ENCODE measurements around the gene PTGS1. TPM values are rescaled to one million over a fixed set of nuclear protein-coding genes. Genes with fewer than 3 reads are reported as not detected.
A peak's percentile ranks its signal among the peaks of the same experiment; 100 is the strongest.

Gene PTGS1
- total RNA-seq, 1 donor from 2014 or later: 2.2 TPM

DNA sequence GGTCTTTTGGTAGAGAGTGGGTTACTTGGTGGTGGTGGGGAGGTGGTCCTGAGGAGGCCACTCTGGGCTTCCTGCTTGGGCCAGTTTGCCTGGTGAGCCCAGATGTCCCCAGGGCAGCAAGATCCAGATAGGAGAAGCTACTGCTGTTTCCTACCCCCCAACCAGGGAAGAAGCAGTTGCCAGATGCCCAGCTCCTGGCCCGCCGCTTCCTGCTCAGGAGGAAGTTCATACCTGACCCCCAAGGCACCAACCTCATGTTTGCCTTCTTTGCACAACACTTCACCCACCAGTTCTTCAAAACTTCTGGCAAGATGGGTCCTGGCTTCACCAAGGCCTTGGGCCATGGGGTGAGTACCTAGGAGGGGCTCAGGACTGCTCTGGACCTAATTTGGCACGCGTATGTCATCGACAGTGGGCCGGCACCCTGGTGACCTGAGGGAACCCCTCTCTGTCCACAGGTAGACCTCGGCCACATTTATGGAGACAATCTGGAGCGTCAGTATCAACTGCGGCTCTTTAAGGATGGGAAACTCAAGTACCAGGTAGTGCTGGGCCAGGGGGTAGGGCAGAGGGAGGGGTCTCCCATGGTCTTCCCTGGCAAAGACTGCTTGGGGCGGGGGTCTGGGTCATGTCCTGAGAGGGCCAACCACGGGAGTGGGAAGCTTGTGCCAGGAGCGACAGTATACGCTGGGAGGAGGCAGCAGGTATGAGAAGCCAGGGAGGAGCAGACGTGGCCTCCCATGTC, 10.6 kb downstream of the PTGS1 start:
- TF ChIP-seq CTCF (conservative IDR thresholded peaks at IDR 0.05; ENCODE audit: low read depth, low read length): no peak
- no peak for DNase-seq (ENCODE audit: low read depth)
- H3K4me3 ChIP-seq (ENCODE audit: low read depth, low read length): no peak overlapping the region

DNA sequence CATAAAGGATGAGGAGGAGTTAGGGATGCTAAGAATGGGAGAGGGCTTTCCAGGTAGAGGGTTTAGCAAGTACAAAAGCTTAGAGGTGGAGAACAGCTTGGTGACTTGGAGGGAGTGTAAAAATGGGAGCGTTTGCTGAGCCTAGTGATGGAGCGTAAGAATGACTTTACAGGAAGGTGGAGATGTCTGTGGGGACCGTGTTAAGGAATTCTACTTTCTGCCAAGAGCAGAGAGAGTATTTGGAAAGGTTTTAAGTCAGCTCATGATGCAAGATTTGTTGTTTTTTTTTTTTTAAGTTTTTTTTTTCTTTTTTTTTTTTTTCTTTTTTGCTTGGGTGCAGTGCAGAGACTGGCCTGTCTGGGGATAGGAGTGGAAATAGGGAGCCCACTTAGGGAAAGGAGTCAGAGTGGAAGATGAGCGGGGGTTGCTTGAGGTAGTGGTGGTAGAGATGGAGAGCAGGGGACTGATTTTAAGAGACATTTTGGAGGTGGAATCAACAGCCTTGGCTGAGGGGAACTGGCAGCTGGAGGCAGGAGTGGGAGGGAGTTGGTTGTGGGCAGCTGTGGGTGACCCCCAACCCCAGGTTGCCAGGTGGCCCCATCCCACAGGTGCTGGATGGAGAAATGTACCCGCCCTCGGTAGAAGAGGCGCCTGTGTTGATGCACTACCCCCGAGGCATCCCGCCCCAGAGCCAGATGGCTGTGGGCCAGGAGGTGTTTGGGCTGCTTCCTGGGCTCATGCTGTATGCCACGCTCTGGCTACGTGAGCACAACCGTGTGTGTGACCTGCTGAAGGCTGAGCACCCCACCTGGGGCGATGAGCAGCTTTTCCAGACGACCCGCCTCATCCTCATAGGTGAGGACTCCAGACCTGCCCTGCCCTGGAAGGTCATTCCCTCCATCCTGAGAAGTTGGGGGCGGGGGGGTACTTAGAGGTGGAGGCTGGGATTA, 12.4 kb downstream of the PTGS1 start:
- DNase-seq (ENCODE audit: low read depth): no peak
- TF ChIP-seq CTCF (conservative IDR thresholded peaks at IDR 0.05; ENCODE audit: low read depth, low read length): no peak
- H3K4me3 ChIP-seq (ENCODE audit: low read depth, low read length): no peak overlapping the region

DNA sequence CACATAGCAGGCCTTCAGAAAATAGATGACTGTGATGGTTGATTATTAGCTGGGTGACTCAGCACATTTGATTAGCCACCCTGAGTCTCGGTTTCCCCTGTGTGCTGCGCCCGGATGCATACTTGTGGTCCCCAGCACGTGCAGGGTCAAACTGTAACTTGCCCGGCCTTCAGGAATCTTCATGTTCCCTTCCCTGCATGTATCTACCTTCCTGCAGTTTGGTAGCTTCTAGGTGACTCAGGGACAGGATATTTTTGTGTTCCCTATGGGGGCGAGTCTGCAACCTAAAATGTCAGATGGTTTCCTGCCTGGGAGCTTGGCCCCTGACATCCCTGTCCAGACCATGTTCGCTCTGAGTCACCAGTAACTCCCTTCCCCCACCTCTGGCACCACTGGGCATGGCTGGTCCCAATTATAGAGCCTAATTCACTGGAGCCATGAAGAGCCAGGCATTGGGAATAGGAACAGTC, 13.2 kb downstream of the PTGS1 start:
- H3K4me3 ChIP-seq (ENCODE audit: low read depth, low read length): no peak overlapping the region
- peak; percentile 71 for DNase-seq (ENCODE audit: low read depth)
- TF ChIP-seq CTCF (conservative IDR thresholded peaks at IDR 0.05; ENCODE audit: low read depth, low read length): no peak

DNA sequence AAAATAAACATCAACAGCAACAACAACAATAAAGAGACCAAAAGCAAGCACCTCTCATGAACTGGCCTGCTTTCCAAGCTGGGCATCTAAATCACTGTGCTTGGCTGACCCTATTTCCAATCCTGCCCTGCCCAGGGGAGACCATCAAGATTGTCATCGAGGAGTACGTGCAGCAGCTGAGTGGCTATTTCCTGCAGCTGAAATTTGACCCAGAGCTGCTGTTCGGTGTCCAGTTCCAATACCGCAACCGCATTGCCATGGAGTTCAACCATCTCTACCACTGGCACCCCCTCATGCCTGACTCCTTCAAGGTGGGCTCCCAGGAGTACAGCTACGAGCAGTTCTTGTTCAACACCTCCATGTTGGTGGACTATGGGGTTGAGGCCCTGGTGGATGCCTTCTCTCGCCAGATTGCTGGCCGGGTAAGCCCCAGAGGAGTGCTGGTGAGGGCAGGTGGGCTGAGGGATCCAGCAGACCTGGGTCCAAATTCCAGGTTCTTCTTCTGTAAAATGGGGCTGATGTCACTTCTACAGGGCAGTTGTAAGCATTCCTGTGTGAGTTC, 15.6 kb downstream of the PTGS1 start:
- no peak overlapping the region for H3K4me3 ChIP-seq (ENCODE audit: low read depth, low read length)
- DNase-seq (ENCODE audit: low read depth): no peak
- no peak for TF ChIP-seq CTCF (conservative IDR thresholded peaks at IDR 0.05; ENCODE audit: low read depth, low read length)

GRCh38 chr9:122387536-122387935, 16.7 kb downstream of the PTGS1 start:
- no peak overlapping the region for H3K4me3 ChIP-seq (ENCODE audit: low read depth, low read length)
- no peak for TF ChIP-seq CTCF (conservative IDR thresholded peaks at IDR 0.05; ENCODE audit: low read depth, low read length)
- DNase-seq (ENCODE audit: low read depth): no peak

DNA sequence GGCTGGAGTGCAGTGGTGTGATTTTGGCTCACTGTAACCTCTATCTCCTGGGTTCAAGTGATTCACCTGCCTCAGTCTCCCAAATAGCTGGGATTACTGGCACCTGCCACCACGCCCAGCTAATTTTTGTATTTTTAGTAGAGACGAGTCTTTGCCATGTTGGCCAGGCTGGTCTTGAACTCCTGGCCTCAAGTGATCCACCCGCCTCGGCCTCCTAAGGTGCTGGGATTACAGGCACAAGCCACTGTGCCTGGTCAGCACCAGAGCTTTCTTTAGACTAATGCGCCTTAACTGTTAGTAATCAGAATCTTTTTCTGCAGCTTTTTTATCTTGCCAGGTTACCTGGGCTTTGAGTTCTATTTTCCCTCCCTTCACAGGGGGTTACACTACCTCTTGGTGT, 18.4 kb downstream of the PTGS1 start:
- no peak for TF ChIP-seq CTCF (conservative IDR thresholded peaks at IDR 0.05; ENCODE audit: low read depth, low read length)
- H3K4me3 ChIP-seq (ENCODE audit: low read depth, low read length): no peak overlapping the region
- no peak for DNase-seq (ENCODE audit: low read depth)
